WERI-Rb-1 (cell line): ENCODE results near the gene SLPI.
A peak's percentile ranks its signal among the peaks of the same experiment; 100 is the strongest.

Experiments used
- DNase-seq: peaks from one replicate; pipeline ENCODE4 v3.0.0-alpha.2; 2020
- H3K27ac ChIP-seq: fragments of 250-450 bp; sonication (Bioruptor Pico); 2 replicates; pipeline ENCODE4 v1.5.1; 2020; ENCODE audit warnings: mild to moderate bottlenecking, moderate library complexity
- H3K27me3 ChIP-seq: fragments of 250-450 bp; sonication (Bioruptor Pico); 2 replicates; pipeline ENCODE4 v1.5.1; 2021; ENCODE audit warnings: mild to moderate bottlenecking, low read depth, moderate library complexity; ENCODE audit not compliant: insufficient read depth, severe bottlenecking
- H3K36me3 ChIP-seq: fragments of 250-450 bp; sonication (Bioruptor Pico); 2 replicates; pipeline ENCODE4 v1.5.1; 2020; ENCODE audit warnings: mild to moderate bottlenecking, moderate library complexity
- H3K4me3 ChIP-seq: 2 replicates; pipeline ENCODE4 v1.5.1; 2011; ENCODE audit warnings: low read depth, mild to moderate bottlenecking, control low read depth, low read length
- H3K9me3 ChIP-seq: fragments of 250-450 bp; sonication (Bioruptor Pico); 2 replicates; pipeline ENCODE4 v1.5.1; 2021; ENCODE audit warnings: mild to moderate bottlenecking, moderate library complexity; ENCODE audit not compliant: severe bottlenecking
- CTCF ChIP-seq: IDR thresholded peaks from 2 replicates; pipeline ENCODE4 v1.5.1; 2011; ENCODE audit warnings: low read depth, mild to moderate bottlenecking, control low read depth, inconsistent platforms, low read length

Gene SLPI

GRCh38 chr20:45291526-45291925, 37.2 kb upstream of the SLPI start:
- no peaks in the 10 kb centered on the region for H3K36me3 ChIP-seq
- TF ChIP-seq CTCF: no peak
- no peak for DNase-seq
- H3K27me3 ChIP-seq: no peaks in the 10 kb centered on the region
- no peak overlapping the region for H3K4me3 ChIP-seq
- H3K27ac ChIP-seq: no peak overlapping the region
- H3K9me3 ChIP-seq: peaks cover 9% of the 10 kb centered on the region

GRCh38 chr20:45290677-45291355, 36.5 kb upstream of the SLPI start:
- no peak overlapping the region for H3K27ac ChIP-seq
- H3K36me3 ChIP-seq: no peaks in the 10 kb centered on the region
- H3K27me3 ChIP-seq: no peaks in the 10 kb centered on the region
- peak; percentile 87 for DNase-seq
- H3K4me3 ChIP-seq: no peak overlapping the region
- H3K9me3 ChIP-seq: peaks cover 9% of the 10 kb centered on the region
- peak; percentile 88 for TF ChIP-seq CTCF

GRCh38 chr20:45289942-45290676, 35.7 kb upstream of the SLPI start:
- no peak for DNase-seq
- no peak overlapping the region for H3K4me3 ChIP-seq
- TF ChIP-seq CTCF: no peak
- H3K27ac ChIP-seq: no peak overlapping the region
- H3K9me3 ChIP-seq: peaks cover 6% of the 10 kb centered on the region
- H3K27me3 ChIP-seq: no peaks in the 10 kb centered on the region
- H3K36me3 ChIP-seq: no peaks in the 10 kb centered on the region

- Histone ChIP-seq H3K27me3 (no peaks in the 10 kb centered on the region), H3K4me3 (no peak overlapping the region)
These were observed 34.5 kb upstream of the SLPI start for GRCh38 chr20:45288860-45289259.

GRCh38 chr20:45288376-45288775, 34.0 kb upstream of the SLPI start:
- H3K27ac ChIP-seq: no peak overlapping the region
- no peak overlapping the region for H3K4me3 ChIP-seq
- TF ChIP-seq CTCF: no peak
- no peaks in the 10 kb centered on the region for H3K36me3 ChIP-seq
- H3K9me3 ChIP-seq: no peaks in the 10 kb centered on the region
- no peak for DNase-seq
- H3K27me3 ChIP-seq: no peaks in the 10 kb centered on the region

More at GRCh38 chr20:45288860-45289259, 34.5 kb upstream of the SLPI start:
- Histone ChIP-seq H3K36me3 (no peaks in the 10 kb centered on the region), H3K27ac (no peak overlapping the region), H3K9me3 (no peaks in the 10 kb centered on the region)
- TF ChIP-seq CTCF: no peak
- DNase-seq: no peak
